K562 (cell line): Measurements from ENCODE around the gene CMIP. TPM values are rescaled to one million over a fixed set of nuclear protein-coding genes. Genes with fewer than 3 reads are reported as not detected.

Experiments used
- ATAC-seq: fragments of 200-7000 bp; cut with Tn5 transposase; 3 replicates; pipeline ENCODE4 v1.9.1; 2020; ENCODE audit warnings: moderate library complexity
- BruUV-seq: library from RNA; stranded (reverse); fragments of 400-500 nt; replicated peaks from 2 replicates; lab custom pipeline; 2021; lab: Mats Ljungman, UMichigan
- CTCF ChIA-PET: fragments of 300-600 bp; formaldehyde crosslinking; extraction: SDS; loops from one replicate; lab custom pipeline; 2021; ENCODE audit warnings: low intra/inter-chr PET ratio; lab: Yijun Ruan, JAX
- POLR2A ChIA-PET: fragments of 300-600, 350-650 bp; sonication (Branson Sonifier 250); formaldehyde crosslinking; extraction: SDS; loops from one replicate; lab custom pipeline; 2021; ENCODE audit warnings: antibody characterized with exemption, inconsistent platforms; lab: Yijun Ruan, JAX
- DNase-seq, 4 experiments: peaks; one replicate each; pipeline versions ENCODE4 v3.0.0 to v3.0.0-alpha.2; 2011 to 2018; ENCODE audit warnings: low spot score in 3 of 4, mixed read lengths in 3 of 4; ENCODE audit errors: extremely low read depth in 1 of 4
- FAIRE-seq: peaks from 2 replicates; lab custom pipeline; 2011; peaks lifted over from hg19 to GRCh38; lab: Jason Lieb, UNC
- H2AFZ ChIP-seq: 2 replicates; pipeline ENCODE4 v1.6.0; 2011; ENCODE audit warnings: low read depth, low read length, control low read depth, inconsistent platforms
- H3K27ac ChIP-seq: fragments of 200-600 bp; 3 replicates; pipeline ENCODE4 v1.8.0; 2011; ENCODE audit warnings: low read depth, mild to moderate bottlenecking, control low read depth, inconsistent platforms, low read length, moderate library complexity, mixed read lengths; ENCODE audit errors: extremely low read depth
- H3K27me3 ChIP-seq, 2 experiments: fragments of 300-600 bp in 1 of 2; 2 replicates in 1 of 2; 3 replicates in 1 of 2; pipeline versions ENCODE4 v1.6.0 to v1.8.0; 2011; ENCODE audit warnings: inconsistent platforms in 2 of 2, low read length in 2 of 2, mild to moderate bottlenecking in 1 of 2, mixed read lengths in 1 of 2, moderate library complexity in 1 of 2; ENCODE audit not compliant: control insufficient read depth in 2 of 2, insufficient read depth in 2 of 2
- H3K36me3 ChIP-seq: fragments of 300-600 bp; 3 replicates; pipeline ENCODE4 v1.8.0; 2011; ENCODE audit warnings: mild to moderate bottlenecking, low read length, inconsistent platforms; ENCODE audit not compliant: control insufficient read depth, insufficient read depth
- H3K4me1 ChIP-seq, 2 experiments: fragments of 200-600 bp in 1 of 2; replicated peaks in 1 of 2; 2 replicates in 1 of 2; 3 replicates in 1 of 2; pipeline versions ENCODE4 v1.5.1 to v1.8.0; 2011; ENCODE audit warnings: inconsistent platforms in 2 of 2, low read length in 2 of 2, mild to moderate bottlenecking in 1 of 2, mixed read lengths in 1 of 2, moderate library complexity in 1 of 2; ENCODE audit not compliant: control insufficient read depth in 2 of 2, insufficient read depth in 2 of 2
- H3K4me2 ChIP-seq: 2 replicates; pipeline ENCODE4 v1.6.1; 2011; ENCODE audit warnings: low read length, control low read depth, inconsistent platforms, mixed read lengths; ENCODE audit not compliant: insufficient read depth
- H3K4me3 ChIP-seq: fragments of 200-600 bp; sonication (generic), shearing (Covaris generic); 2 replicates; pipeline ENCODE4 v1.5.1; 2016; ENCODE audit warnings: control low read depth, inconsistent platforms
- H3K79me2 ChIP-seq: fragments of 200-600 bp; 3 replicates; pipeline ENCODE4 v1.8.0; 2011; ENCODE audit warnings: low read length, inconsistent platforms; ENCODE audit not compliant: control insufficient read depth, insufficient read depth
- H3K9ac ChIP-seq, 2 experiments: 2 replicates each; pipeline versions ENCODE4 v1.6.0 to v1.6.1; 2011; ENCODE audit warnings: low read depth in 2 of 2, low read length in 2 of 2, control low read depth in 1 of 2, inconsistent platforms in 1 of 2, mild to moderate bottlenecking in 1 of 2, mixed read lengths in 1 of 2; ENCODE audit not compliant: insufficient read depth in 1 of 2
- H3K9me1 ChIP-seq: one replicate; pipeline ENCODE4 v1.6.0; 2011; ENCODE audit warnings: inconsistent platforms, mild to moderate bottlenecking, low read length, moderate library complexity; ENCODE audit not compliant: control insufficient read depth, insufficient read depth
- H3K9me3 ChIP-seq: replicated peaks from 2 replicates; pipeline ENCODE4 v1.5.1; 2011; ENCODE audit warnings: low read depth, low read length, inconsistent platforms; ENCODE audit not compliant: control insufficient read depth, insufficient read depth
- H4K20me1 ChIP-seq: replicated peaks from 2 replicates; pipeline ENCODE4 v1.6.1; 2011; ENCODE audit warnings: low read length, inconsistent platforms, mixed read lengths; ENCODE audit not compliant: control insufficient read depth, insufficient read depth
- ARID1B ChIP-seq: fragments of 450-650 bp; IDR thresholded peaks from 2 replicates; pipeline ENCODE4 v1.6.1; 2016; ENCODE audit warnings: antibody characterized with exemption, mild to moderate bottlenecking, inconsistent platforms
- COPS2 ChIP-seq: fragments of 450-650 bp; conservative IDR thresholded peaks from 2 replicates; pipeline ENCODE4 v1.6.1; 2016; ENCODE audit warnings: mild to moderate bottlenecking, moderate library complexity
- EHMT2 ChIP-seq: fragments of 450-650 bp; IDR thresholded peaks from 2 replicates; pipeline ENCODE4 v1.6.1; 2018; ENCODE audit warnings: antibody characterized with exemption
- KAT8 ChIP-seq: fragments of 450-650 bp; IDR thresholded peaks from 2 replicates; pipeline ENCODE4 v1.6.1; 2016; ENCODE audit warnings: low read depth, mild to moderate bottlenecking
- KDM1A ChIP-seq, 2 experiments: fragments of 450-650 bp; IDR thresholded peaks; 2 replicates each; pipeline ENCODE4 v1.6.1; 2016; ENCODE audit warnings: mild to moderate bottlenecking in 2 of 2
- PHF20 ChIP-seq: fragments of 450-650 bp; IDR thresholded peaks from 2 replicates; pipeline ENCODE4 v1.6.1; 2018; ENCODE audit not compliant: partially characterized antibody
- RBM34 ChIP-seq: fragments of 200-400 bp; formaldehyde crosslinking; IDR thresholded peaks from 2 replicates; pipeline ENCODE4 v1.6.1; 2018; ENCODE audit warnings: low read length, borderline replicate concordance; ENCODE audit not compliant: insufficient read depth
- SMARCA4 ChIP-seq: fragments of 450-650 bp; IDR thresholded peaks from 2 replicates; pipeline ENCODE4 v1.6.1; 2016
- STAT6 ChIP-seq: sonication (generic); formaldehyde crosslinking; IDR thresholded peaks from 2 replicates; pipeline ENCODE4 v1.8.1; 2023; ENCODE audit warnings: mild to moderate bottlenecking, missing genetic modification reagents
- WGBS: fragments of 100-300 bp; shearing (Covaris generic); methylation state at CpG from one replicate; pipeline ENCODE4 v1.1.6; 2016; ENCODE audit warnings: low coverage, mixed read lengths; ENCODE audit not compliant: insufficient coverage; ENCODE audit errors: missing lambda C conversion rate; 5-methylcytosine and 5-hydroxymethylcytosine counted together
- in situ Hi-C: fragments of 300-500 bp; cut with MboI; formaldehyde crosslinking; loops from 4 replicates; pipeline ENCODE4 v1.15.0; 2018; ENCODE audit warnings: inconsistent platforms, mixed read lengths
- intact Hi-C: fragments of 100-400 bp; cut with micrococcal nuclease; formaldehyde crosslinking; loops from 2 replicates; pipeline ENCODE4 v1.14.2; 2022
- polyA plus RNA-seq, 8 experiments: library from polyadenylated mRNA; depleted of rRNA in 4 of 8; stranded (reverse) in 5 of 8; unstranded in 3 of 8; fragments of >200 nt; fragmentation: Nextera tagmentation in 2 of 8; fragmentation: Illumina TruSeq in 1 of 8; extraction: Ambion mirVana in 2 of 8; extraction: Trizol in 1 of 8; gene quantifications; 2 replicates each; pipeline versions ENCODE4 v1.2.1 to v1.2.3, GENCODE V29; 2011 to 2014; ENCODE audit warnings: inconsistent platforms in 1 of 8, missing spikeins in 1 of 8
- total RNA-seq, 7 experiments: library from RNA; depleted of rRNA in 6 of 7; stranded (reverse); fragments of >200 nt in 6 of 7; fragmentation: Illumina TruSeq in 2 of 7; extraction: Trizol in 2 of 7; gene quantifications; 2 replicates each; pipeline versions ENCODE4 v1.2.1 to v1.2.3, GENCODE V29; 2011 to 2021; ENCODE audit warnings: low replicate concordance in 1 of 7
- TF ChIP-seq, protein P1 (sequence below): fragments of 450-650 bp; IDR thresholded peaks from 2 replicates; pipeline ENCODE4 v1.6.1; 2017; ENCODE audit warnings: antibody characterized with exemption, mild to moderate bottlenecking
- TF ChIP-seq, protein P2 (sequence below): fragments of 250-450 bp; sonication (Bioruptor Pico); IDR thresholded peaks from 2 replicates; pipeline ENCODE4 v1.4.0; 2020; ENCODE audit warnings: borderline replicate concordance

Gene CMIP
- total and polyA plus RNA-seq, 9 of the 15 experiments (the other 6 are each of a cell fraction or from before 2014, with no cell fraction given) = 0.94 to 82.5 (median 10.3) TPM

DNA sequence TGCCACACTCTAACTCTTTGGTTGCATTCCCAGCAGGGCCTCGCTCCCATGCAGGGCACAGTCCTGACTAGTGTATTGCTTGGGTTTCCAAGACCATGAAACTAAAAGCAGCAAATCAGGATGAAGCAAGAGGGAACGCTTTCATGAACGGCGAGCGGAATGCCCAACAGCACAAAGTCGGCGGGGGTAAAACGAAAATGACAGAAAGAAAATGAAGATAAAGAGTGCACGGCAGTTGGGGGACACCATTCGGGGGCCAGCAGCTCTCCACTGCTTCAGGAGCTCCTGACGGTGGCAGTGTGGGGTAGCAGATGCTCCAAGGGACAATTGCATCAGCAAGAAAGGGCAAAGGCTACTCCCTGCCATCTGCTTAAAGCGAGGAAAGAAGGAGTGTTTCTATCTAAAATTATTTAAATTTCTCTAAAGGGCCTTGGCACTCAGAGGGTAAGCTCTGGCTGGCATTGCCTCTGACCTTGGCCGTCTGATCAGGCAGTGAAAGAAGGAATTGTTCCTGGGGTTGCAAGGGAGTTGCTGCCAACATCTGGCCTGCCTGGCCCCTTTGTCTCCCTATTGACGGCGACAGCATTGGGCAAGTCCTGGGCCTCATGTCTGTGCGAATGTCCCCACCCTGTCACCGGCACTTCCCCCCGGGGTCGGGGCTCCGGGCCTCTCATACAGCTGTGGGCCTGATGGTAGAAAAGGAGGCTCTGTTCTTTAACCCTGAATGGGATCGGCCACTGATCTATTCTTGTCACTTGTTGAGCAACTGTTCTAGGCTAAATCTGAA, 138.2 kb downstream of the CMIP start (continued):
- TF ChIP-seq, protein P1, sequence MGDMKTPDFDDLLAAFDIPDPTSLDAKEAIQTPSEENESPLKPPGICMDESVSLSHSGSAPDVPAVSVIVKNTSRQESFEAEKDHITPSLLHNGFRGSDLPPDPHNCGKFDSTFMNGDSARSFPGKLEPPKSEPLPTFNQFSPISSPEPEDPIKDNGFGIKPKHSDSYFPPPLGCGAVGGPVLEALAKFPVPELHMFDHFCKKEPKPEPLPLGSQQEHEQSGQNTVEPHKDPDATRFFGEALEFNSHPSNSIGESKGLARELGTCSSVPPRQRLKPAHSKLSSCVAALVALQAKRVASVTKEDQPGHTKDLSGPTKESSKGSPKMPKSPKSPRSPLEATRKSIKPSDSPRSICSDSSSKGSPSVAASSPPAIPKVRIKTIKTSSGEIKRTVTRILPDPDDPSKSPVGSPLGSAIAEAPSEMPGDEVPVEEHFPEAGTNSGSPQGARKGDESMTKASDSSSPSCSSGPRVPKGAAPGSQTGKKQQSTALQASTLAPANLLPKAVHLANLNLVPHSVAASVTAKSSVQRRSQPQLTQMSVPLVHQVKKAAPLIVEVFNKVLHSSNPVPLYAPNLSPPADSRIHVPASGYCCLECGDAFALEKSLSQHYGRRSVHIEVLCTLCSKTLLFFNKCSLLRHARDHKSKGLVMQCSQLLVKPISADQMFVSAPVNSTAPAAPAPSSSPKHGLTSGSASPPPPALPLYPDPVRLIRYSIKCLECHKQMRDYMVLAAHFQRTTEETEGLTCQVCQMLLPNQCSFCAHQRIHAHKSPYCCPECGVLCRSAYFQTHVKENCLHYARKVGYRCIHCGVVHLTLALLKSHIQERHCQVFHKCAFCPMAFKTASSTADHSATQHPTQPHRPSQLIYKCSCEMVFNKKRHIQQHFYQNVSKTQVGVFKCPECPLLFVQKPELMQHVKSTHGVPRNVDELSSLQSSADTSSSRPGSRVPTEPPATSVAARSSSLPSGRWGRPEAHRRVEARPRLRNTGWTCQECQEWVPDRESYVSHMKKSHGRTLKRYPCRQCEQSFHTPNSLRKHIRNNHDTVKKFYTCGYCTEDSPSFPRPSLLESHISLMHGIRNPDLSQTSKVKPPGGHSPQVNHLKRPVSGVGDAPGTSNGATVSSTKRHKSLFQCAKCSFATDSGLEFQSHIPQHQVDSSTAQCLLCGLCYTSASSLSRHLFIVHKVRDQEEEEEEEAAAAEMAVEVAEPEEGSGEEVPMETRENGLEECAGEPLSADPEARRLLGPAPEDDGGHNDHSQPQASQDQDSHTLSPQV = peak; percentile 45; the same call in 1 of the 2 replicates
- TF ChIP-seq SMARCA4 = peak; percentile 53; the same call in 1 of the 2 replicates

GRCh38 chr16:81583893-81584631, 139.5 kb downstream of the CMIP start:
- no peak overlapping the region for H3K9ac ChIP-seq
- peaks cover 29% of the 10 kb centered on the region for H3K79me2 ChIP-seq
- no peak for TF ChIP-seq STAT6 (CRISPR knock-in tag)
- no peak for TF ChIP-seq KDM1A (IDR thresholded peaks at IDR 0.05)
- no peak for TF ChIP-seq PHF20
- no peak for TF ChIP-seq EHMT2
- TF ChIP-seq ARID1B = no peak
- no peak for TF ChIP-seq KAT8
- TF ChIP-seq, protein P2, sequence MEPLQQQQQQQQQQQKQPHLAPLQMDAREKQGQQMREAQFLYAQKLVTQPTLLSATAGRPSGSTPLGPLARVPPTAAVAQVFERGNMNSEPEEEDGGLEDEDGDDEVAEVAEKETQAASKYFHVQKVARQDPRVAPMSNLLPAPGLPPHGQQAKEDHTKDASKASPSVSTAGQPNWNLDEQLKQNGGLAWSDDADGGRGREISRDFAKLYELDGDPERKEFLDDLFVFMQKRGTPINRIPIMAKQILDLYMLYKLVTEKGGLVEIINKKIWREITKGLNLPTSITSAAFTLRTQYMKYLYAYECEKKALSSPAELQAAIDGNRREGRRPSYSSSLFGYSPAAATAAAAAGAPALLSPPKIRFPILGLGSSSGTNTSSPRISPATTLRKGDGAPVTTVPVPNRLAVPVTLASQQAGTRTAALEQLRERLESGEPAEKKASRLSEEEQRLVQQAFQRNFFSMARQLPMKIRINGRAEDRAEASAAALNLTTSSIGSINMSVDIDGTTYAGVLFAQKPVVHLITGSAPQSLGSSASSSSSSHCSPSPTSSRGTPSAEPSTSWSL = no peak
- TF ChIP-seq RBM34 = no peak
- no peak for TF ChIP-seq COPS2

More at GRCh38 chr16:81583893-81584631, 139.5 kb downstream of the CMIP start:
- Histone ChIP-seq H3K4me1 (peaks cover 4 to 15% of the 10 kb centered on the region in 2 experiments; a peak in 4 of 5 replicates), H3K9me1 (peaks cover 3% of the 10 kb centered on the region), H3K27ac (no peak overlapping the region), H2AFZ (no peak overlapping the region), H3K4me2 (no peak overlapping the region), H3K9me3 (no peaks in the 10 kb centered on the region), H4K20me1 (peaks cover 38% of the 10 kb centered on the region; the same call in 1 of the 2 replicates), H3K4me3 (no peak overlapping the region), H3K27me3 (no peaks in the 10 kb centered on the region), H3K36me3 (peaks cover 4% of the 10 kb centered on the region; the same call in 1 of the 3 replicates)
- intact Hi-C loops (loop anchor here (5.0 kb wide), 1 partner anchor 138 kb away; no protein-coding TSS in a partner anchor), in situ Hi-C loops (no loop called here)
- ChIA-PET CTCF (no interaction called here), POLR2A (no interaction called here)
- BruUV-seq = no TSS peak
- no peak for DNase-seq
- FAIRE-seq = no peak
- ATAC-seq = no peak
- 85% methylated on average over 14 of the region's 14 CpGs for WGBS
